Right cardiac atrium (tissue), 5 donors: ENCODE data around the gene IQCE. TPM values are rescaled to one million over a fixed set of nuclear protein-coding genes. Genes with fewer than 3 reads are reported as not detected.

ENCODE experiments used
- ATAC-seq, 2 donors: fragments of 200-7000 bp; cut with Tn5 transposase; one replicate each; pipeline versions ENCODE4 v1.8.0 to v1.9.1; 2020; ENCODE audit warnings: moderate library complexity in 2 of 2, mild to moderate bottlenecking in 1 of 2
- DNase-seq, 3 donors: peaks; one replicate each; pipeline ENCODE4 v3.0.0-alpha.2; 2020
- H3K27ac ChIP-seq: one replicate; pipeline ENCODE4 v1.5.1; 2013; ENCODE audit warnings: mild to moderate bottlenecking, low read length, control low read depth, moderate library complexity
- H3K27me3 ChIP-seq: one replicate; pipeline ENCODE4 v1.6.1; 2013; ENCODE audit not compliant: control insufficient read depth, insufficient read depth
- H3K4me1 ChIP-seq: one replicate; pipeline ENCODE4 v1.6.1; 2013; ENCODE audit warnings: low read length; ENCODE audit not compliant: control insufficient read depth, insufficient read depth
- H3K4me3 ChIP-seq: one replicate; pipeline ENCODE4 v1.5.1; 2013; ENCODE audit warnings: low read length, control low read depth
- H3K9me3 ChIP-seq: one replicate; pipeline ENCODE4 v1.6.1; 2013; ENCODE audit warnings: low read length; ENCODE audit not compliant: control insufficient read depth
- WGBS: extraction: QIAGEN DNeasy Blood & Tissue Kit; methylation state at CpG from one replicate; pipeline ENCODE4 v1.1.7; 2013; 5-methylcytosine and 5-hydroxymethylcytosine counted together
- intact Hi-C, 4 donors: fragments of 100-400 bp; cut with DNase I; formaldehyde crosslinking; loops; one replicate each; pipeline versions ENCODE4 v1.11.0 to v1.14.0; 2022 to 2023
- polyA plus RNA-seq: library from polyadenylated mRNA; stranded (reverse); fragments of 200-250 nt; gene quantifications from one replicate; pipeline ENCODE4 v1.2.3, GENCODE V29; 2013
- total RNA-seq, 4 donors: library from RNA; stranded (reverse); fragmentation: NEBNext Ultra II Directional; extraction: Animal tissue kit (Norgen Biotek cat#: 25700); gene quantifications; one replicate each; pipeline ENCODE4 v1.2.1, GENCODE V29; 2021
- donor health status: healthy with polysubstance abuse.
- donor health status: DM: no; HTN: yes; CAD: no.
- donor health status: DM: no; HTN: no; CAD: no.
- donor health status: DM: no; HTN: yes; CAD: no; lungs with severe emphysema.
- donor health status: DM: yes; HTN: yes; CAD: no.

Gene IQCE
- total and polyA plus RNA-seq, 5 donors: 7.9 to 16.0 (median 15.1) TPM

GRCh38 chr7:2601907-2602306 lies 43.1 kb downstream of the IQCE start:
- H3K27ac ChIP-seq: no peak overlapping the region
- DNase-seq (peak in 1 of 3 donors; percentile 42), ATAC-seq (no peak)
- H3K9me3 ChIP-seq: no peaks in the 10 kb centered on the region
- no peak overlapping the region for H3K4me3 ChIP-seq
- 88% methylated on average over 11 of the region's 11 CpGs for WGBS
- intact Hi-C loops: no loop called here
- H3K27me3 ChIP-seq: no peaks in the 10 kb centered on the region
- peaks cover 2% of the 10 kb centered on the region for H3K4me1 ChIP-seq

DNA sequence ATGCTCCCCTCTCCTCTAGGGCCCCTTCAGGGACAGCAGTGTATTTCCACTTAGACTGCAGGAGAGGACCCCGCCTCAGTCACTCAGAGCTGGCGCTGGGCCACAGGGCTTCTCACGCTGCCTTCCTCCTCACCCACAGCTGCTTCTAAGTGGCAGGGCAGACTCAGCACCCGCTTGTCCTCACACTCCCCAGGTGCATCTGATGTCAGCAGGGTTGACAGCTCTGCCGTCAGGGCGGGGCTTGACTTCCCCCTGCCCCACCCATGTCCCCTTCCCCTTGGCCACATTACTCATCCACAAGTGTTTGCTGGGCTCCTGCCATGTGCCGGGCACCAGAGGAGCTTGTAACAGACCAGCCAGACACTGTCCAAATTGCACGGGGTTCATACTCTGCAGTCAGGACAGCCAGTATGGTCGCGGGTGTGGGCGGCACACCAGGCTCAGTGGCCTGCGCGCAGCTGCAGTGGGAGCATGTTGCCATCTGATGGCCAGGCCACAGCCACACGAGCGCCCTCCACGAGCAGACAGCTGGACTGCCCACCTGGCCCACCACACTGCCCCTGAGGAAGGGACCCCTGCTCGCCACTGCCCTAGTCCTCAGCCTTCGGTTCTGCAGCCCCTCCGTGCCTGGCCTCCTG lies 43.7 kb downstream of the IQCE start:
- Histone ChIP-seq H3K4me1 (peaks cover 2% of the 10 kb centered on the region), H3K27me3 (no peaks in the 10 kb centered on the region), H3K27ac (no peak overlapping the region), H3K9me3 (no peaks in the 10 kb centered on the region), H3K4me3 (no peak overlapping the region)
- intact Hi-C loops: no loop called here
- ATAC-seq: no peak
- WGBS: 87% methylated on average over 19 of the region's 19 CpGs
- DNase-seq: peak in 2 of 3 donors; percentile 31 to 71

DNA sequence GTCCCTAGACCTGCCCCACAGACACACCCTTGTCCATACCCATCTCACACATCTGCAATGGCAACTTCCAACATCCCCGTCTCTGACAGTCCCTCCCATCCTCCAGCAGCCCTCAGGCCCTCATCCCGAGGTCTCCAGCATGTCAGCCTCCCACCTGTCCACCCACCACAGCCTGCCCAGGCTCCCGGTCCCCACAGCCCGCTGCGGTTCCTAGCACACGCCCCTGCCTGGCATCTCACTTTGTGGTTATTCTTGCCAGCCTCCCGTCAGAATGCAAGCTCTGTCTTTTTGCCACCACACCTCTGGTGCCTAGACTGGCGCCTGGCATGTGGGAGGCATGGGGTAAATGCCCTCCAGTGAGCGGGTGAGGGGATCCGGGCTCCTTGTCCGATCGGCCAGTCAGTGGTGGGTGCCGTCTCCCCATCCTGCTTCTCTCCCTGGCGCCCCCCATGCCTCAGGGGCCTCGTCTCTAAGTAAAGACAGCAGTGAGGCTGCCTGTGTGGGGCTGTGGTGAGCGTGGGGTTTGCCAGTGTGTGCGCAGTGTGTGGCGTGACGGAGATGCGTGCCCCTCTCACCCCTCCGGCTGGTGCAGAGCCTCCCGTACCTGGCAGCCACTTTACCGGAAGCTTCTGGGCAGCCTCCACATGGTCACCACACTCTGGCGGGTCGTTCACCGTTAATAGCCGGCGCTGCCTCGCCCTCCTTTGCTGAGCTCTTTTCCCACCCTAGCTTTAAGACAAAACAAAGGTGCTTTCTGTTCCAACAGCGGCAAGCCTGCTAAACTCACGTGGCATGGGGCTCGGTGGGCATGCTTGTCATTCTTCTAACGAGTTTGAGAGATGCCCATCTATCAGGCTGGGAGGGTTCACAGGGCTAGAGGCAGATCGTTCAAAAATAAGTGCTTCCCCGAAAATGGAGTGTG lies 44.5 kb downstream of the IQCE start:
- DNase-seq (peak in 1 of 3 donors; percentile 49), ATAC-seq (no peak)
- 92% methylated on average over 35 of the region's 35 CpGs for WGBS
- Histone ChIP-seq H3K27ac (no peak overlapping the region), H3K27me3 (no peaks in the 10 kb centered on the region), H3K4me1 (peaks cover 6% of the 10 kb centered on the region), H3K9me3 (no peaks in the 10 kb centered on the region), H3K4me3 (no peak overlapping the region)
- intact Hi-C loops: no loop called here

- ATAC-seq: peak; percentile 1 to 65
- 82% methylated on average over 29 of the region's 29 CpGs for WGBS
- intact Hi-C loops: no loop called here
- peak; percentile 50 to 83 (median 80) for DNase-seq
- H3K27me3 ChIP-seq: no peaks in the 10 kb centered on the region
- no peaks in the 10 kb centered on the region for H3K9me3 ChIP-seq
- H3K27ac ChIP-seq: no peak overlapping the region
- no peak overlapping the region for H3K4me3 ChIP-seq
- H3K4me1 ChIP-seq: peaks cover 6% of the 10 kb centered on the region
These were observed 45.9 kb downstream of the IQCE start for GRCh38 chr7:2604608-2605174.

DNA sequence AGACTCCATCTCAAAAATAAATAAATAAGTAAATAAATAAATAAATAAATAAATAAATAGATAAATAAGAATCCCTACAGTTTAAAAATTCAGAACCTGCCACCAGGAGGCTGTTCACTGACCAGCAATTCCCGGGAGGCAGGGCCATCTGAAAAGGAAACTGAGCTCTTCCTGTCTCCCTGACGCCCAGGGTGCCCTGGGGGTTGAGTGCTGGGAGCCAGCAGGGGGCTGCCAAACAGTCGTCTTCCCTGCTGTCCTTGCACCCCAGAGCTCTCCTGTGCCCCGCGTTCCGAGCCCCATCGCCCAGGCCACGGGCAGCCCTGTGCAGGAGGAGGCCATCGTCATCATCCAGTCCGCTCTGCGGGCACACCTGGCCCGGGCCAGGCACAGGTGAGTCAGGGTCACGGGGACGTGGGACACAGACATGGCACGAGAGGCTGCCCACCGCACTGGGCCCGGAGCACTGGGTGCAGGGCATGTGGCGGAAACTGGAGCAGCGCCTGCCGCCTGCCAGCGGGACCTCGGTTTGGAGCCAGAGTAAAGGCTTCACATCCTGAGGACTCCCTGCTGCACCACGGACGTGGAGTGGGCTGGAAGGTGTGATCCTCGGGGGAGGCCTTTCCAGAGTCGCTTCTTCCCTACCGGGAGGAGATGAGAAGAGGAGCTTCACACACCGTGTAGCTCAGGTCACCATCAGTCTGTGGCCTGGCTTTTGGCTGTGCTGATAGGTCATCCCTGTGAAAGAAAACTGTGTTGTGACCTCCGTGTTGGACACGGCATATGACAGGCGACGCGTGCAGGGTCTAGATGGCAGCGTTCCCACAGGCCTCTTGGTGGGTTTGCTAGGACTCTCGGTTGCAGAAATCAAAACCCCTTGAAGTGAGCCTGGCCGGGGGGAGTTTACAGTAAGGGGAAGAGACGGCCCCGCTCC lies 47.1 kb downstream of the IQCE start:
- WGBS: 87% methylated on average over 38 of the region's 38 CpGs
- Histone ChIP-seq H3K4me1 (peaks cover 6% of the 10 kb centered on the region), H3K9me3 (no peaks in the 10 kb centered on the region), H3K27ac (no peak overlapping the region), H3K4me3 (no peak overlapping the region), H3K27me3 (no peaks in the 10 kb centered on the region)
- intact Hi-C loops: no loop called here
- DNase-seq (peak in 1 of 3 donors; percentile 67), ATAC-seq (no peak)

DNA sequence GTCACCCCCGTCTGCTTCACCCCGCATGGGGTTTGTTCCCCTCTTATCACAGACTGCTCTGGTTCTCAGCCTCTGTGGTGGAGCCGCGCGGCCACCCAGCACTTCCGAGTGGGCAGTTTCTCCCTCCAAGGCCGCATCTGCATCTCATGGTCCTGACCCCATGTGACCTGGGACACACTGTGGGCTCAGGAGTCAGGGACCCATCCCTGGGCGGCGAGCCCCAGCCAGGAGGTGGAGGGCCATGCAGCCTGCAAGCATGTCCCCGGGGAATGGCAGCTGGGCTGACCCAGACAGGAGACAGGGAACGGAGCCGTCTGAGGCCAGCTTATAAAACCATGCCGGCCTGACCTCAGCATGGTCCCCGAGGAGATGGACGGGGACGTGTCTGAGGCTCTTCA lies 47.8 kb downstream of the IQCE start:
- ATAC-seq: peak in 1 of 2 donors; percentile 23
- H3K27ac ChIP-seq: peak overlapping the region; percentile 1

DNA sequence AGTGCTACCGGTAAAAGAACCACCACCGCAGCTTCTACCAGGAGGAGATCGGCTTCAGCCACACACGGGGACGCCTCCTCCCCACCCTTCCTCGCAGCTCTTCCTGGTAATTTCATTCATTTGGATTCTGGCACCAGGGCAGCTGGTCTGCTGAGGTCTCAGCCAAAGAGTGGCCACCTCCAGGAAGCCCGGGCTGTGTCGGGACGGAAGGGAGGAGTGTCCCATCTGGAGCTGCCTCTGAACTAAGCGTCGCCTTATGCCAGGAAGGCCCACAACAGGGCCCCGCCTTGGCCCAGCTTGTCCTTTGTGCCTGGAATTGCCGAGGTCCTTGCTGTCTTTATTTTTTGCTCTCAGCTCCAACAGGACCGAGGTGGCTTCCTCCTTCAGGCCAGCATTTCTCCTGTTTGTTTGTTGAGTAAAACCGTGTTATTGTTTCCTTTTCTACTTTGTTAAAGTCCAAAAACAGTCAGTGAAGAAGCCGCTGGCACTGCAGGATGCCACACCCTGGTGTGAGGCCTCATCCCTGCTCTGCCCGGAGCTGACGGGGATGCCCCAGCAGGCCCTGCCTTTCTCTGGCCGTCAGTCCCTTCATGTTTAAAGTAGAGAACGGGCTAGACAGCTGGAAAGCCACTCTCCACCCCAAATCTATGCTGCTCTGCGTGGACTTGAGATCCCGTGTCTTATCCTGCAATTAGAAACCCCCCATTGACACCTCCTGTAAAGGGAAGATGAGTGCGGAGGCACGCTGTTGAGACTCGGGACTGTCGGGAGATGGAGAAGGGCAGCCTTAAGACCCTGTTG lies 48.5 kb downstream of the IQCE start:
- H3K4me1 ChIP-seq: peaks cover 6% of the 10 kb centered on the region
- peak overlapping the region; percentile 75 for H3K27ac ChIP-seq
- ATAC-seq: peak; percentile 90 to 94
- 46% methylated on average over 26 of the region's 26 CpGs for WGBS
- H3K27me3 ChIP-seq: no peaks in the 10 kb centered on the region
- intact Hi-C loops: no loop called here
- H3K4me3 ChIP-seq: no peak overlapping the region
- DNase-seq: peak; percentile 88 to 94 (median 90)
- H3K9me3 ChIP-seq: no peaks in the 10 kb centered on the region

More for the DNA sequence above, 47.8 kb downstream of the IQCE start:
- intact Hi-C loops: no loop called here
- no peak overlapping the region for H3K4me3 ChIP-seq
- WGBS: 62% methylated on average over 16 of the region's 16 CpGs
- H3K27me3 ChIP-seq: no peaks in the 10 kb centered on the region
- no peaks in the 10 kb centered on the region for H3K9me3 ChIP-seq
- DNase-seq: peak; percentile 58 to 81 (median 72)
- peaks cover 6% of the 10 kb centered on the region for H3K4me1 ChIP-seq

DNA sequence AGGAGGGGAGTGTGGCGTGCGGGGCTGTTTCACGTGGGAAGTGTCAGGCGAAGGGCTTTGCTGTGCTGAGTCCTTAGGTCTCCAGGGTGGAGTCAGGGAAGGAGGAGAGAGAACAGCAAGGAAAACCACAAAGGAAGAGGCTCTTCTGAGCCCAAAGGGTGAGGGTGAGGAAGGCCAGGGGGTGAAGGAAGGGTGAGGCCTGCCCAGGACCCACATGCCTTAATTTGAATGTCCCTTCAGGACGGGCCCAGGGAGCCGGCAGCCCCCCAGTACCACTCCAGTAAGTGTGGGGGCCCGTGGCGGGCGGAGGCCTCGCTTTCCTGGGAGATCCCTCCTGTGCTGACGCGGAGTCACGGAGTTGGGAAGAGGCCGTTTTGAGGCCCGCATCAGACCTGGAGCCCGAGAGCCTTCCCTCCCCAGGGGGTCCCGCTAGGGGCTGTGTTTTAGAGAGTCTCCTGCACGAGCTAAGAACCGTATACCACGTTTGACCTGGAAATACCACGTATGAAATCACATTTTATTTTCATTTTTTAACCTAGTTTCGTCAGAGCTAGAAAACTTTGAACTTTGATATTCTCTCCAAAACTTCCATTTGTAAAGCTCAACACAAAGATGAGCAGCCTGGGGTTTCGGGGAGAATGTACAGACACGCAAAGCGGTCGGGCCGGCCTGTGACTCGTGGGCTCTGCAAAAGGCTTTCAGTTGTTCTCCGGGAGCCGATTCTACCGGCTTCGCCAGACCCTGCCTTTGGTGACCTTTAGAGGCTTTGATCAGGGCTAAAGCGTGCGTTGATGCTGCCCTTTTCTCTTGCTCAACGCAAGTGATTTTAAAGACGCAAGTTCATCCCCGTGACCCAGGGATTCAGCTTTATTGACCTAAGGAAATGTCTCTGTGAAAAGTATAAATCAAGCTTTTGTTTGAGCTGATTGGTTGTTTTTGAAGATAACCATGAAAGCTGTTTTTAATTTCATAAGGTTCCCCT lies 49.4 kb downstream of the IQCE start:
- ATAC-seq (peak in 1 of 2 donors; percentile 3), DNase-seq (no peak)
- Histone ChIP-seq H3K27me3 (no peaks in the 10 kb centered on the region), H3K4me1 (peaks cover 6% of the 10 kb centered on the region), H3K4me3 (no peak overlapping the region), H3K9me3 (no peaks in the 10 kb centered on the region), H3K27ac (peak overlapping the region; percentile 75)
- intact Hi-C loops: no loop called here
- 84% methylated on average over 37 of the region's 37 CpGs for WGBS

GRCh38 chr7:2608921-2609411 lies 50.2 kb downstream of the IQCE start:
- WGBS: 62% methylated on average over 14 of the region's 14 CpGs
- no peaks in the 10 kb centered on the region for H3K27me3 ChIP-seq
- DNase-seq (peak in 2 of 3 donors; percentile 67 to 68), ATAC-seq (no peak)
- peaks cover 6% of the 10 kb centered on the region for H3K4me1 ChIP-seq
- H3K4me3 ChIP-seq: no peak overlapping the region
- H3K27ac ChIP-seq: no peak overlapping the region
- intact Hi-C loops: no loop called here
- no peaks in the 10 kb centered on the region for H3K9me3 ChIP-seq
